ENCODE results near the gene EXD3.

The EXD3 gene

DNA sequence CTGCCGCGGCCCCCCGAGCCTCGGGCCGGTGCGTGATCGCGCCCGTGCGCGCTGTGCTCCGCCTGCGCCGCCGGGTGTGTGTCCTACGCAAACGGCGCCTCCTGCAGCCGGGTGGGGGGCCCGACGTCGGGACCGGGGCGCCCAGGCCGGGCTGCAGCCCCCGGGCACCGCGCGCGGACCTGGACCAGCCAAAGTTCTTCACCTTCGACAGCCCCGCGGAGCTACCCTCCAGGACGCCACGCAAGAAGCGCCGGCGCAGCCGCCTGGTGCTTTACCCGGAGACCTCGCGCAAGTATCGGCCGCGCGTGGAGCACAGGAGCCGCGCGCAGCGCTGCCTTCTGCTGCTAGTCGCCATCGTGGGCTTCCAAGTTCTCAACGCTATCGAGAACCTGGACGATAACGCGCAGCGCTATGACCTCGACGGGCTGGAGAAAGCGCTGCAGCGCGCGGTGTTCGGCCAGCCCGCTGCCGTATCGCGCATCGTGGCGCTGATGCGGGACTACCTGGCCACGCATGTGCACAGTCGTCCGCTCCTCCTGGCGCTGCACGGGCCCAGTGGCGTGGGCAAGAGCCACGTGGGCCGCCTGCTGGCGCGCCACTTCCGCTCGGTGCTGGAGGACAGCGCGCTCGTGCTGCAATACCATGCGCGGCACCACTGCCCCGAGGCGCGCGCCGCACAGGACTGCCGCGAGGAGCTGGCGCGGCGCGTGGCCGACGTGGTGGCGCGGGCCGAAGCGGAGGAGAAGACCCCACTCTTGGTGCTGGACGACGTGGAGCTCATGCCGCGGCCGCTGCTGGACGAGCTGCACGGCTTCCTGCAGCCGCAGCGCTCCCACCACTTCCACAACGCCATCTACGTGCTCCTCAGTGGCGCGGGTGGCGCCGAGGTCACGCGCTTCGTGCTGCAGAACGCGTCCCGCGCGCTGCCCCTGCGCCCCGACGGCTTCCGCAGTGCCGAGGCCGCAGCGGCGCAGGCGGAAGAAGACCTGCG, 143.9 kb downstream of the EXD3 start:
- DNase-seq: no peak

GRCh38 chr9:137278061-137278701, 144.8 kb downstream of the EXD3 start:
- DNase-seq: peak; percentile 44

DNA sequence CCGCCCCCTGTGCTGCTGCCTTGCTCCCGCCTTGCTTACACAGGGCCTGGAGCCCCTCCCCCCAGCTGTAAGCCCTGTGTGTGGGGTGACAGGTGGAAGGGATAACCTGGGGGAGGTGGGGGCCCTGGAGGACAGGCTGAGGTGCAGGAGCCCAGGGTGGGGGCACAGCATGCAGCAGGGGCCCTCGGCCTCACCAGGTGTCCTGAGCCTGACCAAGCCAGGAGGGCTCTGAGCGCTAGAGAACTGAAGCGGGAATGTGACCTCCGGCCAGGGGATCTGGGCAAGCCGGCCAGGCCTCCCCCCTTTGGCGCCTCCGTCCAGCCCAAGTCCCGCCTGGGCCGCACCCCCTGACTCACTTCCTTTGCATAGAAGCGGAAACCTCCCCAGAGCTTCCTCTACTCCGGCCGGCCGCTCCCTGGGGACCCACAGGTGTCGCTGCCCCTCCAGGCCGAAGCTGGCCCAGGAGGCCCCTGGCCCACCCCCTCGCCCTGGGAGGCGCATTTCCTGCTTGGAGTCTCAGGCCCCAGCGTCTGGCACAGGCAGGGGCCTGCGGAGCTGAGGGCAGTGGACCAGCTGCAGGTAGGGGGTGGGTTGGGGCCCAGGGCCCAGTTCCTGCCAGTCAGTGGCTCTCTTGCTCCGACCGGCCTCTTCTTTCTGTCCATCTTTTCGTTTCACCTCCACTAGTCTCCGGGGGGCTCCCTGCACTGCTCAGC, 145.5 kb downstream of the EXD3 start, which contains the start of gene TOR4A:
Gene TOR4A, plus strand, starts transcription at position 398 of the 713 bp plus-strand sequence. CDS start 964 bp downstream, outside the sequence.
- DNase-seq: peak; percentile 79

DNA sequence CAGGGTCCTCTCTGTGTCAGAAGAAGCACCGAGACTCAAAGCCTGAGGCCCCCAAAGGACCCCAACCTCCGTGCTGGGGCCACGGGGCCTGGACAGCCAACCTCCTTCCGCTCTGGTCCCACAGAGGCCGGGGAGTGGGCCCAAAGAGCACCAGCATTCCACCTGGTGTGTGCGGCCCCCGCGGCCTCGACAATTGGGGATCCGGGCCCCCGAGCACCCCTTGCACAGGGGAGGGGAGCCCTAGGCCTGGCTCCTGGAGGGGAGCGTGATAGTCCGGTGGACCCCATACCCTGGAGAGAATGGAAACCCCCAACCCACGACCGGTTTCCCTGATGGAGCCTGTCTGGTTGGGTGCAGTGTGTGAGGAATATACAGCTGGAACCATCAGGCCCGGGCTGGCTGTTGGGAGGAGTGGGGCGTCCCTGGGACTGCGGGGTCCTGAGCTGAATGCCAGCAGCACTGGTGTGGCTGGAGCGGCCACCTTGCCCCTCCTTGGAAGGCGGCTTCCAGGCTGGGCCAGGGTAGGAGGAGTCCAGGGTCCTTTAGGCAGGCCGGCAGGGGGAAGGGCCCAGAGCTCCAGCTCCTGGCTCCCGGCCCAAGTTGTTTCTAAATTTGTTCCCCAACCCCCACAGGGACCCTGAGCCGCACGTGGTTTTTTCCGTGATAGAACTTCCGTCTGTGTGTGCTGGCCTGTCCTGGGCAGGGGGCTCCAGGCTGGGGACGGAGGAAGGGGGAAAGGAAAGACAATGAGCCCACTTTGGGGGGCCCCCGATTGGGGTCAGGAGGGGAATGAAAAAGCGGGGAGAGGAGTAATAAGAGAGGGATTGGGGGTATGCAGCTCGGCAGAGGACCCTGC, 146.3 kb downstream of the EXD3 start:
- DNase-seq: peak; percentile 82

- no peak for DNase-seq
These were observed 147.1 kb downstream of the EXD3 start for GRCh38 chr9:137275588-137276472.

GRCh38 chr9:137275203-137275587, 147.8 kb downstream of the EXD3 start:
- DNase-seq: no peak

DNA sequence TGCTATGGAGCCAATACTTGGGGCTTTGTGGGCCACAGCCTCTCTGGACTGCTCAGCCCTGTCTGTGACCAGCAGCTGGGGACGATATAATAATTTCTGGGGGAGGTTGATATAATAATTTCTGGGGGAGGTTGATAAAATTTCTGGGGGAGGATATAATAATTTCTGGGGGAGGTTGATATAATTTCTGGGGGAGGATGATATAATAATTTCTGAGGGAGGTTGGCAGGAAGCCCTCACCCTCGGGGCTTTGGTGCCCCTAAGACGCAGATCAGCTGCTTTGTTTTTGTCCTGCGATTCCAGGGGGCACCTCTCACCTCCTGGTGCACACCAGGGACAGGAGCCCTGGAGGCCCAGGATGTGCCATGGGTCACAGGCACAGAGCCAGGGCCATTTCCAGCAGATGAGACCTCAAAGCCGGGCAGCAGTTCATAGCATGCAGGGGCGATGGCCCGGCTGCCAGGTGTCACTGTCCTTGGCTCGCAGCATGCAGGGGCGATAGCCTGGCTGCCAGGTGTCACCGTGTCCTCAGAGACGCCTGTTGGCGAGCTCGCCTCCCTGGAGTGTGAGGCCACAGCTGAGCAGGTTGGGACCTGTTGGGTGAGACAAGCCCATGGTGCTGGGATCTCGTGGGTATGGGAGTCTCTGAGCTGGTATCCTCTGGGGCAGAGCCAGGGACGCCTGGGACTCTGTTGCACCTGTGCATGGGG, 149.2 kb downstream of the EXD3 start:
- DNase-seq: peak; percentile 53

DNA sequence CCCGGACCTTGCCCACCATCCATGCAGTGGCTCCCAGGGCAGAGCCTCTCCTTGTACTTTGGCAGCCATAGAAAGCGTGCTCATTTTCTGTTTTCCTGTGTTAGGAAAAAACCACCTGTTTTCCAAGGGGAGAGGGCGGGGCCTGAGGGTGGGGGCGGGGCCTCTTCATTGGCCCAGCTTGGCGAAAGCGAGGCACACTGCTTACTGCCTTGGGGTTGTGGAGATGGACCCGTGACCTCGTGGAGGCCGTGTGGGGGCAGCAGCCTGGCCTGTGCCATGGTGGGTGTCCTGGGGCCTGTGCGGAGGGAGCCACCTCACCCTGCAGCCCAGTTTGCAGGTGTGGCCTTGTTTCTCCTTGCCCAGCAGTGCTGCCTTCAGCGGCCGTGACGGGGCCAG, 149.9 kb downstream of the EXD3 start:
- DNase-seq: no peak

DNA sequence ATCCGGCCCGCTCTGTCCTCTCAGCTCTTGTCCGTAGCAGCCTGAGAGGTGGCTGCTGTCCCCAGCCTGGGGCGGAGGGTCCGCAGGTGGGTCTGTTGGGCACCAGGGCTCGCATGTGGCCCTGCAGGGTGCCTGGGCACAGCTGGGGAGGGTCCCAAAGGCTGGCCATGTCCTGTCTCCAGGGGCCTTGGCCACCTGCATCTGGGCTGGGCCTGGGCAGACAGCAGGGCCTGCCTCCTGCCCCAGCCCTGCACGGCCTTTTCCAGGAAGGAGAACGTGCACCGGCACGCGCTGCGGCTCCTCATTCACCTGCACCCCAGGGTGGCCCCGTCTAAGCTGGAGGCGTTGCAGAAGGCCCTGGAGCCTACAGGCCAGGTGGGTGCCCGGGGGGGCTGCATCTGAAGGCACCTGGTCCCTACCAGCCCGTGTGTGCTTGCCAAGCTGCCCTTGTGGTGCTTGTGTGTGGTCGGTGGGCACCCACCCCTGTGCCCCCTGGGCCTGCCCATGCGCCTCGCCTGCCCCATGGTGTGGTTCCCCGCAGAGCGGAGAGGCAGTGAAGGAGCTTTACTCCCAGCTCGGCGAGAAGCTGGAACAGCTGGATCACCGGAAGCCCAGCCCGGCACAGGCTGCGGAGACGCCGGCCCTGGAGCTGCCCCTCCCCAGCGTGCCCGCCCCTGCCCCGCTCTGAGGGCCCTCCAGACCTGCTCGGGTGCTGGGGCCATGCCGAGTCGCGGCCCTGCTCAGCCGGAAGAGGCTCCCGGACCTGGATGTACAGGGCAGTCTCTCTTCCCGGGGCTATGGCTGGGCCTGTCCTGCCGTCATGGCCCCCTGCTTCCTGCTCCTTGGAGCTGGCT, 150.5 kb downstream of the EXD3 start:
- DNase-seq: no peak

GRCh38 chr9:137271696-137272076, 151.3 kb downstream of the EXD3 start:
- DNase-seq: no peak

GRCh38 chr9:137270929-137271695, 151.8 kb downstream of the EXD3 start:
- DNase-seq: no peak

DNA sequence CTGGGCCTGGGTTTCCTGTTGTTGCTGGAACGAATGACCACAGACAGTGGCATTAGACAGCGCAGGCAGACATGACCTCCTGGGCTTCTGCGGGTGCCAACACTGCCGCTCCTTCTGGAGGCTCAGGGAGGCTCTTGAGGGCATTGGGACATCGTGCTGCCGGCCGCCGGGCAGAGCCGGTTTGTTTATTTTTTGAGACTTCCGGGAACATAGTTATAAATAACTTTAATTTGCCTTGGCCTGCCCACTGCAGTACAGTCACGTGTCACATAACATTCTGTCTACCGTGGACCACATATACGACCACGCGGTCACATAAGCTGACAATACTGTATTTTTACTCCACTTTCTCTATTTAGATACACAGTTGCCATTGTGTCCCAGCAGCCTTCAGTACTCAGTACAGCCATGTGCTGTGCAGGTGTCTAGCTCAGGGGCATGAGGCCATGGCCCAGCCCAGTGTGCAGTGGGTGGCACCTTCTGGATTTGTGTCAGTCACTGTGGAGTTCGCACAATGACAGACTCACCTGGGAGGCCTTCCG, 153.7 kb downstream of the EXD3 start:
- DNase-seq: no peak

- no peak for DNase-seq
These were observed 154.3 kb downstream of the EXD3 start for GRCh38 chr9:137268538-137269201.

DNA sequence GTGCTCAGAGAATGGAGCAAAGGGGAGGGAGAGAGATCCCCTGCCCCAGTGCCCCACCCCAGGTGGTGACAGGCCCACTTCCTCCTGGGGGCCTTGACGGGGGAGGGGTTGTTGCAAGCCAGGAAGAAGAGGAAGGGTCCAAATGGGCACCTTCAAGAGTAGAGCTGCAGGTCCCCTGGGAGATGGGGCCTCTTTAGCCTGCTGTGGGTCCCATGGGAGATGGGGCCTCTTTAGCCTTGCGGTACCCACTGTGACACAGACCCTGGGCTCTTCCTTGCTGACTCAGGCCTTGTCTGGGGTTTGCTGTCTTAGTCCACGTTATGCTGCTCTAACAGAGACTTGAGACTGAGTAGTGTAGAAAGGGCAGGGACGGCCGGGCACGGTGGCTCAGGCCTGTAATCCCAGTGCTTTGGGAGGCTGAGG, 155.0 kb downstream of the EXD3 start:
- no peak for DNase-seq

DNA sequence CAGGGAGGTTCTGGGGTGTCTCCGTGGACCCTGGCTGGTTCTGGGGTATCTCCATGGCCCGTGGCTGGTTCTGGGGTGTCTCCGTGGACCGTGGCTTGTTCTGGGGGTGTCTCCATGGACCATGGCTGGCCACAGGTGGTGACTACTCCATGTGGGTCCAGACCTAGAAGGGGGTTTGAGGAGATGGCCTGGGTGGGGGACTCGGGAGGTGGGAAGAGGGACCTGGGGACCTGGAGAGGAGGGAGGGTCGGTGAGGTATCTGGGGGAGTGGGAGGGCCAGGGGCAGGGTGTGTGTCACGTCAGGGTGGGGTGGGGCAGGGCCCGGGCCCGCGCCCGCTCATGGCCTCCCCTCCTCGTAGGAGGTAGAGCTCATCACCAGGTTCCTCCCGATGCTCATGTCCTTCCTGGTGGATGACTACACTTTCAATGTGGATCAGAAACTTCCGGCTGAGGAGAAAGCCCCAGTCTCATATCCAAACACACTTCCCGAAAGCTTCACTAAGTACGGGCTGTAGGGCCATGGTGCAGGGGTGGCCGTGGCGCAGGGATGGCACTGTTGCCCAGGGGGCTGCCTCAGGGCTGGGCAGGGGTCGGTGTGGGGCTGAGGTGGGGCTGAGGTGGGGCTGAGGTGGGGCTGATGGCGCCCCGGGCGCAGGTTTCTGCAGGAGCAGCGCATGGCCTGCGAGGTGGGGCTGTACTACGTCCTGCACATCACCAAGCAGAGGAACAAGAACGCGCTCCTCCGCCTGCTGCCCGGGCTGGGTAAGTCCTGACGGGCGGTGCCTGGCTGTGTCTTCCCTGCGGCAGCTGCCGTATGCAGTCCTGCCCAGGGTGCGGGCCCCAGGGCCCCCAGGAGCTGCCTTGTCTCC, 156.1 kb downstream of the EXD3 start:
- no peak for DNase-seq

- DNase-seq: no peak
These were observed 156.8 kb downstream of the EXD3 start for GRCh38 chr9:137266162-137266527.

Measured in hematopoietic multipotent progenitor cell treated with erythropoietin and hydrocortisone succinate and interleukin-3 and kit ligand, for 8 days (in vitro differentiated cells).